Ovary (tissue), 3 donors: ENCODE results near the gene GRIN2A.

Experiments used
- POLR2A ChIP-seq: fragments of 450-650 bp; IDR thresholded peaks from one replicate; pipeline ENCODE4 v1.6.1; 2017; ENCODE audit warnings: antibody characterized with exemption, mild to moderate bottlenecking, moderate library complexity
- TF ChIP-seq, protein P1 (sequence below), 3 donors: fragments of 450-650 bp in 2 of 3; fragments of 200-600 bp in 1 of 3; IDR thresholded peaks; one replicate each; pipeline versions ENCODE4 v1.5.1 to v1.8.0; 2016 to 2022; ENCODE audit warnings: antibody characterized with exemption in 3 of 3, mild to moderate bottlenecking in 1 of 3
- donor health status: DM: no; HTN: no; CAD: no.

DNA sequence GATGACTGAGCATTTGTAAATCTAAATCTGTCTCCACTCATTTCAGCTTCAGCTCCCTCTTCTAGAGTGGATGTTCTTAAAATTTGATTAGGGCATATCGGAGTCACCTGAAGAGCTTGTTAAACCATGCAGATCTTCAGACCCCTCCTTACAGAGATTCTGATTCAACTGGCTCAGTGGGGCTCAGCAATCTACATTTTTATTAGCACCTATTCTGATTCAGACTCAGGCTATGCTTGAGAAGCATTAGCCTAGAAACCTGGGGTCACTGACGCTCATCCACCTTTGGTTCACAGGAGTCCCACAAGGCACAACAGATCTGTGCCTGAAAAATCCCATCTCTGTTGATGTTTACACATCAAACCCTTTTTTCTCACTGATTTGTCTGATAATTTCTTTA lies 365.6 kb downstream of the GRIN2A start:
- TF ChIP-seq POLR2A, result no peak
- TF ChIP-seq, protein P1, sequence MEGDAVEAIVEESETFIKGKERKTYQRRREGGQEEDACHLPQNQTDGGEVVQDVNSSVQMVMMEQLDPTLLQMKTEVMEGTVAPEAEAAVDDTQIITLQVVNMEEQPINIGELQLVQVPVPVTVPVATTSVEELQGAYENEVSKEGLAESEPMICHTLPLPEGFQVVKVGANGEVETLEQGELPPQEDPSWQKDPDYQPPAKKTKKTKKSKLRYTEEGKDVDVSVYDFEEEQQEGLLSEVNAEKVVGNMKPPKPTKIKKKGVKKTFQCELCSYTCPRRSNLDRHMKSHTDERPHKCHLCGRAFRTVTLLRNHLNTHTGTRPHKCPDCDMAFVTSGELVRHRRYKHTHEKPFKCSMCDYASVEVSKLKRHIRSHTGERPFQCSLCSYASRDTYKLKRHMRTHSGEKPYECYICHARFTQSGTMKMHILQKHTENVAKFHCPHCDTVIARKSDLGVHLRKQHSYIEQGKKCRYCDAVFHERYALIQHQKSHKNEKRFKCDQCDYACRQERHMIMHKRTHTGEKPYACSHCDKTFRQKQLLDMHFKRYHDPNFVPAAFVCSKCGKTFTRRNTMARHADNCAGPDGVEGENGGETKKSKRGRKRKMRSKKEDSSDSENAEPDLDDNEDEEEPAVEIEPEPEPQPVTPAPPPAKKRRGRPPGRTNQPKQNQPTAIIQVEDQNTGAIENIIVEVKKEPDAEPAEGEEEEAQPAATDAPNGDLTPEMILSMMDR (IDR thresholded peaks at IDR 0.05), result no peak
